Mesenchymal stem cell (in vitro differentiated cells and primary cell): ENCODE results near the gene GRIK2.

Source experiments
- DNase-seq: peaks from one replicate; pipeline ENCODE4 v3.0.0-alpha.2; 2013
- H2AFZ ChIP-seq: one replicate; pipeline ENCODE4 v1.6.1; 2013; ENCODE audit warnings: low read depth, mild to moderate bottlenecking, control low read depth, inconsistent platforms, low read length, moderate library complexity
- H2AK5ac ChIP-seq: 2 replicates; pipeline ENCODE4 v1.6.1; 2013; ENCODE audit warnings: low read length, moderate library complexity, mild to moderate bottlenecking, inconsistent platforms; ENCODE audit not compliant: severe bottlenecking
- H2BK120ac ChIP-seq: one replicate; pipeline ENCODE4 v1.6.1; 2013; ENCODE audit warnings: low read depth, mild to moderate bottlenecking, inconsistent platforms, low read length, moderate library complexity
- H2BK12ac ChIP-seq, 2 experiments: one replicate each; pipeline ENCODE4 v1.6.1; 2013; ENCODE audit warnings: inconsistent platforms in 2 of 2, low read length in 2 of 2, mild to moderate bottlenecking in 2 of 2, moderate library complexity in 2 of 2, control low read depth in 1 of 2
- H2BK15ac ChIP-seq: one replicate; pipeline ENCODE4 v1.6.1; 2013; ENCODE audit warnings: mild to moderate bottlenecking, low read depth, inconsistent platforms; ENCODE audit not compliant: poor library complexity, severe bottlenecking
- H2BK5ac ChIP-seq: 2 replicates; pipeline ENCODE4 v1.6.1; 2013; ENCODE audit warnings: low read depth, mild to moderate bottlenecking, low read length, control low read depth, inconsistent platforms; ENCODE audit not compliant: poor library complexity, severe bottlenecking
- H3K14ac ChIP-seq, 2 experiments: one replicate each; pipeline ENCODE4 v1.6.1; 2013; ENCODE audit warnings: inconsistent platforms in 2 of 2, low read length in 2 of 2, control low read depth in 1 of 2, mild to moderate bottlenecking in 1 of 2, moderate library complexity in 1 of 2
- H3K18ac ChIP-seq, 2 experiments: one replicate each; pipeline ENCODE4 v1.6.1; 2013; ENCODE audit warnings: inconsistent platforms in 2 of 2, low read length in 2 of 2, control low read depth in 1 of 2, low read depth in 1 of 2, mild to moderate bottlenecking in 1 of 2
- H3K23ac ChIP-seq, 2 experiments: one replicate each; pipeline ENCODE4 v1.6.1; 2013; ENCODE audit warnings: inconsistent platforms in 2 of 2, low read length in 2 of 2, mild to moderate bottlenecking in 2 of 2, moderate library complexity in 2 of 2, control low read depth in 1 of 2
- H3K27ac ChIP-seq: 2 replicates; pipeline ENCODE4 v1.5.1; 2013; ENCODE audit warnings: mild to moderate bottlenecking, moderate library complexity, low read length, control low read depth, inconsistent platforms; ENCODE audit not compliant: poor library complexity, severe bottlenecking
- H3K27me3 ChIP-seq, 2 experiments: 2 replicates each; pipeline versions ENCODE4 v1.6.1 to v1.7.0; 2013; ENCODE audit warnings: low read length in 2 of 2, mild to moderate bottlenecking in 2 of 2, moderate library complexity in 2 of 2, control low read depth in 1 of 2, inconsistent platforms in 1 of 2; ENCODE audit not compliant: control insufficient read depth in 1 of 2, insufficient read depth in 1 of 2
- H3K36me3 ChIP-seq, 2 experiments: 2 replicates each; pipeline versions ENCODE4 v1.6.1 to v1.7.0; 2013; ENCODE audit warnings: low read length in 2 of 2, control low read depth in 1 of 2, inconsistent platforms in 1 of 2, low read depth in 1 of 2, mild to moderate bottlenecking in 1 of 2; ENCODE audit not compliant: insufficient read depth in 2 of 2, control insufficient read depth in 1 of 2
- H3K4ac ChIP-seq, 2 experiments: one replicate each; pipeline ENCODE4 v1.6.1; 2013; ENCODE audit warnings: inconsistent platforms in 2 of 2, low read length in 2 of 2, mild to moderate bottlenecking in 2 of 2, moderate library complexity in 2 of 2, control low read depth in 1 of 2, low read depth in 1 of 2
- H3K4me1 ChIP-seq: 2 replicates; pipeline ENCODE4 v1.6.1; 2013; ENCODE audit warnings: low read depth, low read length, control low read depth; ENCODE audit not compliant: control insufficient read depth, insufficient read depth
- H3K4me2 ChIP-seq: 2 replicates; pipeline ENCODE4 v1.6.1; 2013; ENCODE audit warnings: low read length, mild to moderate bottlenecking, inconsistent platforms; ENCODE audit not compliant: poor library complexity, severe bottlenecking
- H3K4me3 ChIP-seq, 2 experiments: 2 replicates each; pipeline versions ENCODE4 v1.5.1 to v1.7.0; 2013; ENCODE audit warnings: low read length in 2 of 2, mild to moderate bottlenecking in 2 of 2, control low read depth in 1 of 2, low read depth in 1 of 2; ENCODE audit not compliant: insufficient read depth in 1 of 2
- H3K79me1 ChIP-seq: replicated peaks from 2 replicates; pipeline ENCODE4 v1.6.1; 2013; ENCODE audit warnings: mild to moderate bottlenecking, control low read depth, low read length, inconsistent platforms; ENCODE audit not compliant: poor library complexity, severe bottlenecking
- H3K9ac ChIP-seq: 2 replicates; pipeline ENCODE4 v1.7.0; 2013; ENCODE audit warnings: mild to moderate bottlenecking, low read length, moderate library complexity
- H3K9me3 ChIP-seq: 2 replicates; pipeline ENCODE4 v1.7.0; 2013; ENCODE audit warnings: mild to moderate bottlenecking, low read length; ENCODE audit not compliant: control insufficient read depth
- H4K8ac ChIP-seq: one replicate; pipeline ENCODE4 v1.6.1; 2013; ENCODE audit warnings: inconsistent platforms, mild to moderate bottlenecking, low read length, moderate library complexity
- H4K91ac ChIP-seq: one replicate; pipeline ENCODE4 v1.6.1; 2013; ENCODE audit warnings: mild to moderate bottlenecking, low read length, inconsistent platforms
- WGBS: methylation state at CpG from one replicate; pipeline ENCODE4 v1.1.7; 2013; ENCODE audit warnings: mixed read lengths; 5-methylcytosine and 5-hydroxymethylcytosine counted together

GRIK2 gene

GRCh38 chr6:101396548-101397173, 3.2 kb downstream of the GRIK2 start:
- H3K9me3 ChIP-seq = peaks cover 3% of the 10 kb centered on the region
- no peak overlapping the region for H2AK5ac ChIP-seq
- no peak overlapping the region for H3K14ac ChIP-seq
- H3K4ac ChIP-seq = no peak overlapping the region
- H2BK120ac ChIP-seq = no peak overlapping the region
- no peaks in the 10 kb centered on the region for H3K79me1 ChIP-seq
- peaks cover 56 to 70% of the 10 kb centered on the region in 2 experiments for H3K27me3 ChIP-seq
- no peak overlapping the region for H2BK15ac ChIP-seq
- no peak overlapping the region for H3K23ac ChIP-seq
- H4K8ac ChIP-seq = no peak overlapping the region
- H3K4me2 ChIP-seq = no peak overlapping the region
- H3K18ac ChIP-seq = no peak overlapping the region
- no peak overlapping the region for H3K9ac ChIP-seq
- no peak overlapping the region for H2BK5ac ChIP-seq
- H2BK12ac ChIP-seq = no peak overlapping the region
- H3K36me3 ChIP-seq = no peaks in the 10 kb centered on the region
- no peak overlapping the region for H3K27ac ChIP-seq
- H4K91ac ChIP-seq = no peak overlapping the region
- peak; percentile 65 for DNase-seq
- WGBS = 14% methylated on average over 3 of the region's 3 CpGs
- peaks cover 21% of the 10 kb centered on the region for H3K4me1 ChIP-seq
- no peak overlapping the region for H3K4me3 ChIP-seq
- H2AFZ ChIP-seq = no peak overlapping the region

- H3K23ac ChIP-seq = no peak overlapping the region
- no peak overlapping the region for H3K4me3 ChIP-seq
- H2BK5ac ChIP-seq = no peak overlapping the region
- no peaks in the 10 kb centered on the region for H3K79me1 ChIP-seq
- H3K18ac ChIP-seq = no peak overlapping the region
- no peak overlapping the region for H3K4ac ChIP-seq
- H3K36me3 ChIP-seq = no peaks in the 10 kb centered on the region
- peaks cover 56 to 73% of the 10 kb centered on the region in 2 experiments for H3K27me3 ChIP-seq
- no peak overlapping the region for H2AFZ ChIP-seq
- WGBS = 17% methylated on average over 4 of the region's 4 CpGs
- H4K91ac ChIP-seq = no peak overlapping the region
- H2BK120ac ChIP-seq = no peak overlapping the region
- no peak overlapping the region for H2BK12ac ChIP-seq
- H4K8ac ChIP-seq = no peak overlapping the region
- no peak for DNase-seq
- no peak overlapping the region for H3K27ac ChIP-seq
- no peak overlapping the region for H2BK15ac ChIP-seq
- peaks cover 27% of the 10 kb centered on the region for H3K4me1 ChIP-seq
- H3K9ac ChIP-seq = no peak overlapping the region
- H3K9me3 ChIP-seq = peaks cover 3% of the 10 kb centered on the region
- H3K4me2 ChIP-seq = no peak overlapping the region
- no peak overlapping the region for H3K14ac ChIP-seq
- no peak overlapping the region for H2AK5ac ChIP-seq
Measured at GRCh38 chr6:101397199-101397598, 3.7 kb downstream of the GRIK2 start.

GRCh38 chr6:101398716-101399615, 5.5 kb downstream of the GRIK2 start:
- Histone ChIP-seq H2AFZ (no peak overlapping the region), H3K9me3 (peaks cover 3% of the 10 kb centered on the region), H3K27ac (no peak overlapping the region), H3K18ac (no peak overlapping the region), H3K4ac (no peak overlapping the region), H3K27me3 (peaks cover 57 to 76% of the 10 kb centered on the region in 2 experiments), H3K4me1 (peaks cover 22% of the 10 kb centered on the region), H2AK5ac (no peak overlapping the region), H2BK120ac (no peak overlapping the region), H4K91ac (no peak overlapping the region), H3K14ac (no peak overlapping the region), H3K9ac (no peak overlapping the region), H2BK12ac (no peak overlapping the region), H3K23ac (no peak overlapping the region), H3K4me3 (peak overlapping the region in 1 of 2 experiments; percentile 42), H3K36me3 (no peaks in the 10 kb centered on the region), H2BK5ac (no peak overlapping the region), H2BK15ac (no peak overlapping the region), H4K8ac (no peak overlapping the region), H3K4me2 (peak overlapping the region; percentile 37), H3K79me1 (no peaks in the 10 kb centered on the region)
- WGBS = 8% methylated on average over 41 of the region's 43 CpGs
- no peak for DNase-seq

GRCh38 chr6:101399616-101400162, 6.2 kb downstream of the GRIK2 start:
- WGBS = 19% methylated on average over 30 of the region's 30 CpGs
- H3K23ac ChIP-seq = peak overlapping the region in 1 of 2 experiments; percentile 67

More at GRCh38 chr6:101399616-101400162, 6.2 kb downstream of the GRIK2 start:
- no peak overlapping the region for H4K8ac ChIP-seq
- peaks cover 54 to 75% of the 10 kb centered on the region in 2 experiments for H3K27me3 ChIP-seq
- no peak overlapping the region for H2AK5ac ChIP-seq
- H3K9ac ChIP-seq = no peak overlapping the region
- peaks cover 20% of the 10 kb centered on the region for H3K4me1 ChIP-seq
- peaks cover 3% of the 10 kb centered on the region for H3K9me3 ChIP-seq
- H2BK12ac ChIP-seq = no peak overlapping the region
- peak overlapping the region; percentile 37 for H3K4me2 ChIP-seq
- H2AFZ ChIP-seq = no peak overlapping the region
- H3K36me3 ChIP-seq = no peaks in the 10 kb centered on the region
- H3K18ac ChIP-seq = no peak overlapping the region
- no peak overlapping the region for H2BK120ac ChIP-seq
- no peak overlapping the region for H3K4ac ChIP-seq
- H3K79me1 ChIP-seq = no peaks in the 10 kb centered on the region
- H2BK5ac ChIP-seq = no peak overlapping the region
- H3K14ac ChIP-seq = no peak overlapping the region
- no peak overlapping the region for H3K27ac ChIP-seq
- no peak overlapping the region for H2BK15ac ChIP-seq
- no peak overlapping the region for H4K91ac ChIP-seq
- no peak for DNase-seq
- peak overlapping the region in 1 of 2 experiments; percentile 42 for H3K4me3 ChIP-seq
